SU-DHL-6 (cell line): ENCODE data around the gene PPP6R1.

ENCODE experiments used
- H2AFZ ChIP-seq: fragments of 200-600 bp; sonication (generic); 2 replicates; pipeline ENCODE4 v1.6.1; 2014; ENCODE audit warnings: low read depth, mild to moderate bottlenecking, moderate library complexity, mixed read lengths, antibody characterized with exemption, low read length; ENCODE audit not compliant: severe bottlenecking
- H3F3A ChIP-seq: fragments of 200-600 bp; shearing (Covaris generic); 2 replicates; pipeline ENCODE4 v1.6.0; 2016; ENCODE audit warnings: antibody characterized with exemption, mild to moderate bottlenecking; ENCODE audit not compliant: insufficient read depth
- H3K27ac ChIP-seq: fragments of 200-600 bp; sonication (generic); 2 replicates; pipeline ENCODE4 v1.5.1; 2016; ENCODE audit warnings: low read depth, mild to moderate bottlenecking, low read length, moderate library complexity, mixed read lengths
- H3K27me3 ChIP-seq: fragments of 200-600 bp; sonication (generic), shearing (Covaris generic); 2 replicates; pipeline ENCODE4 v1.6.0; 2014; ENCODE audit warnings: mild to moderate bottlenecking, low read length
- H3K36me3 ChIP-seq: fragments of 200-600 bp; sonication (generic); 2 replicates; pipeline ENCODE4 v1.6.1; 2014; ENCODE audit warnings: mild to moderate bottlenecking, low read length, mixed read lengths
- H3K4me2 ChIP-seq: fragments of 300-600, 200-600 bp; shearing (Covaris generic), sonication (generic); 2 replicates; pipeline ENCODE4 v1.6.0; 2014; ENCODE audit warnings: low read length, low read depth, mild to moderate bottlenecking; ENCODE audit not compliant: poor library complexity, severe bottlenecking
- H3K4me3 ChIP-seq: fragments of 200-600 bp; sonication (generic); 2 replicates; pipeline ENCODE4 v1.5.1; 2014; ENCODE audit warnings: antibody characterized with exemption, low read length, mild to moderate bottlenecking, mixed read lengths; ENCODE audit not compliant: insufficient read depth, poor library complexity, severe bottlenecking
- H3K79me2 ChIP-seq: fragments of 200-600 bp; sonication (generic); 2 replicates; pipeline ENCODE4 v1.6.1; 2014; ENCODE audit warnings: mild to moderate bottlenecking, low read length, moderate library complexity; ENCODE audit not compliant: insufficient read depth
- H3K9ac ChIP-seq: fragments of 200-600 bp; sonication (generic); 2 replicates; pipeline ENCODE4 v1.7.0; 2014; ENCODE audit warnings: mild to moderate bottlenecking, low read length
- H3K9me2 ChIP-seq: fragments of 200-600 bp; sonication (generic); replicated peaks from 2 replicates; pipeline ENCODE4 v1.6.1; 2014; ENCODE audit warnings: low read length; ENCODE audit not compliant: insufficient read depth
- H3K9me3 ChIP-seq: fragments of 200-600 bp; sonication (generic); 2 replicates; pipeline ENCODE4 v1.6.1; 2014; ENCODE audit warnings: low read length, mixed read lengths; ENCODE audit not compliant: insufficient read depth
- H4K20me1 ChIP-seq: fragments of 200-600 bp; sonication (generic); 2 replicates; pipeline ENCODE4 v1.6.1; 2014; ENCODE audit warnings: low read depth, mild to moderate bottlenecking, antibody characterized with exemption, low read length, moderate library complexity, mixed read lengths
- EZH2phosphoT487 ChIP-seq: fragments of 200-600 bp; sonication (generic), shearing (Covaris generic); conservative IDR thresholded peaks from 2 replicates; pipeline ENCODE4 v1.6.1; 2018; ENCODE audit warnings: mild to moderate bottlenecking, antibody characterized with exemption, low read length, moderate library complexity, mixed read lengths
- TF ChIP-seq, protein P1 (sequence below): fragments of 200-600 bp; sonication (generic); IDR thresholded peaks from one replicate; pipeline ENCODE4 v1.5.1; 2017; ENCODE audit warnings: antibody characterized with exemption, mild to moderate bottlenecking, low read length, moderate library complexity; ENCODE audit not compliant: insufficient read depth, poor library complexity, severe bottlenecking

The PPP6R1 gene

DNA sequence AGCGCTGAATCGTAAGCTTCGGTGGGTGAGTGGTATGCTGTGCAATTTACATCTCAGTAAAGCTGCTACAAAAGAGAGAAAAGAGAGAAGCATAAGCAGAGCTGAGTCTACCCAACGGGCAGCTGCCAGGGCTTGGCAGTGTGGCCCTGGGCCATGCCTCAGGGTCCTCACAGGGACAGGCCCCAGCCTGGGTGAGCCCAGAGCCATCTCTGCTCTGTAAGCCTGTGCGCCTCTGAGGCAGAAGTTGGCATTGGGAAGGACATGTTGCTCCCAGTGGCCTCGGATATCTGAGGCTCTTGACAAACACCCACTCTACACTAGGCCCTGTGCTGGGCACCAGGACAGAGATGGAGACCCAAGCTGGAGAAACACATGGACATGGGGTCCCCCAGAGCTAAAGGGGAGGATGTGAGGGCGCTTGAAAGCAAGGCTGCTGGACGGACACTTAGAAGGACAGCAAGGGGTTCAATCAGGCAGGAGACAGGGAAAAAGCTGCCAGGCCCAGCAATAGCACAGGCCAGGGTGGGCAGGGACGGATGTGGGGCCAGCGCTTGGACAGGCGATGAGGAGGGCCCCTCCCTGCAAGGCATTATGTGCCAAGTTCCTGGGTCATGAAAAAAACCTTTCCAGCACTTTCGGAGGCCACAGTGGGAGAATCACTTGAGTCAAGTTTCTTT, 14.7 kb downstream of the PPP6R1 start:
- Histone ChIP-seq H3K4me3 (no peak overlapping the region), H3K9me2 (no peaks in the 10 kb centered on the region), H3K27ac (no peak overlapping the region), H4K20me1 (peaks cover 8% of the 10 kb centered on the region; the same call in 1 of the 2 replicates), H3K79me2 (peaks cover 27% of the 10 kb centered on the region), H2AFZ (no peak overlapping the region), H3K27me3 (no peaks in the 10 kb centered on the region), H3K4me2 (no peak overlapping the region), H3K9ac (no peak overlapping the region), H3K36me3 (peaks cover 3% of the 10 kb centered on the region; the same call in 1 of the 2 replicates), H3K9me3 (no peaks in the 10 kb centered on the region), H3F3A (no peaks in the 10 kb centered on the region)
- TF ChIP-seq, protein P1, sequence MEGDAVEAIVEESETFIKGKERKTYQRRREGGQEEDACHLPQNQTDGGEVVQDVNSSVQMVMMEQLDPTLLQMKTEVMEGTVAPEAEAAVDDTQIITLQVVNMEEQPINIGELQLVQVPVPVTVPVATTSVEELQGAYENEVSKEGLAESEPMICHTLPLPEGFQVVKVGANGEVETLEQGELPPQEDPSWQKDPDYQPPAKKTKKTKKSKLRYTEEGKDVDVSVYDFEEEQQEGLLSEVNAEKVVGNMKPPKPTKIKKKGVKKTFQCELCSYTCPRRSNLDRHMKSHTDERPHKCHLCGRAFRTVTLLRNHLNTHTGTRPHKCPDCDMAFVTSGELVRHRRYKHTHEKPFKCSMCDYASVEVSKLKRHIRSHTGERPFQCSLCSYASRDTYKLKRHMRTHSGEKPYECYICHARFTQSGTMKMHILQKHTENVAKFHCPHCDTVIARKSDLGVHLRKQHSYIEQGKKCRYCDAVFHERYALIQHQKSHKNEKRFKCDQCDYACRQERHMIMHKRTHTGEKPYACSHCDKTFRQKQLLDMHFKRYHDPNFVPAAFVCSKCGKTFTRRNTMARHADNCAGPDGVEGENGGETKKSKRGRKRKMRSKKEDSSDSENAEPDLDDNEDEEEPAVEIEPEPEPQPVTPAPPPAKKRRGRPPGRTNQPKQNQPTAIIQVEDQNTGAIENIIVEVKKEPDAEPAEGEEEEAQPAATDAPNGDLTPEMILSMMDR: no peak
- TF ChIP-seq EZH2phosphoT487: no peak

DNA sequence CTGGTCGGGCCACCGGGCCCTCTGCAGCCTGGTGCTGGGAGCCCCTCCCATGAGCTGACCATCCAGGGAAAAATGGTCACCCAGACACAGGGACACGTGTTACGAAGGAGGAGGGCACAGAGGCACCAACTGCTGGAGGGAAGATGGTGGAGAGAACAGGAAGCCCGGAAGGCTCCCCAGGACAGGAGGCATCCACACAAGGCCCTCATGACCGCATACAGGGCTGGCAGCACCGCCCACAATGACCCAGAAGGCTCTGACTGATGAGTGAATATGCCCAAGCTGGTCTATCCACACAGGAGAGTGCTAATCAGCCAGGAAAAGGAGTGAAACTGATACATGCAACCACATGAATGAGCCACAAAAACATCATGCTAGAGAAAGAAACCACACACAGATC, 16.3 kb downstream of the PPP6R1 start:
- Histone ChIP-seq H4K20me1 (no peaks in the 10 kb centered on the region), H3K36me3 (peaks cover 3% of the 10 kb centered on the region; the same call in 1 of the 2 replicates)

DNA sequence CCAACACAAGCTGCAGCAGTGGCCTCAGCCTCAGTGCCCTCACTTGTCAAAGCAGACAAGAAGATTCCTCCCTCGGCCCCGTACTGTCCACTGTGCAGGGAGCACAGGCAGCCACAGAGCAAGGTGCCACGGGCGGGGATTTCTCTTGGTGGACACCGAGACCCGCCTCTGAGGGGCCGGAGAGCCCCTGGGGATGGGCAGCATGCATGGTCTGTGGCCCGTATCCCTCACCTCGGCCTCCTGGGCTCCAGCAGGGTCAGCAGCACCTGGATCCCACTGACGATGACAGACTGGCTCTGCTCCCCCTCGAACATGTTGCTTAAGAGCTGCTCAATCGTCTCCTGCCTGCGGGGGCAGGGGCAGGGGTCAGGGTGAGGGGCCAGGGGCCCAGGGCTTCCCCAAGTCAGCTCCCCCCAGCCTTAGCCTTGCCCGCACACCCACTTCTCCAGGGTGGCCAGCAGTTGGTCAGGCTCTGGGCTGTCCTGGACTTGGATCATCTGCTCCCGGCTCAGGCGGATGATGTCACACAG, 16.8 kb downstream of the PPP6R1 start:
- no peak overlapping the region for H3K4me2 ChIP-seq
- H3F3A ChIP-seq: no peaks in the 10 kb centered on the region
- H4K20me1 ChIP-seq: no peaks in the 10 kb centered on the region
- no peak overlapping the region for H3K27ac ChIP-seq
- H3K36me3 ChIP-seq: peaks cover 3% of the 10 kb centered on the region; the same call in 1 of the 2 replicates
- no peak overlapping the region for H3K4me3 ChIP-seq
- no peaks in the 10 kb centered on the region for H3K9me3 ChIP-seq
- H3K9ac ChIP-seq: no peak overlapping the region
- H3K9me2 ChIP-seq: no peaks in the 10 kb centered on the region
- TF ChIP-seq, protein P1: no peak
- TF ChIP-seq EZH2phosphoT487: no peak
- H3K27me3 ChIP-seq: no peaks in the 10 kb centered on the region
- H2AFZ ChIP-seq: no peak overlapping the region
- peaks cover 5% of the 10 kb centered on the region; the same call in 1 of the 2 replicates for H3K79me2 ChIP-seq

More for the DNA sequence above, 16.3 kb downstream of the PPP6R1 start:
- Histone ChIP-seq H2AFZ (no peak overlapping the region), H3K9me2 (no peaks in the 10 kb centered on the region), H3K27ac (no peak overlapping the region), H3K9me3 (no peaks in the 10 kb centered on the region), H3K4me3 (no peak overlapping the region), H3K27me3 (no peaks in the 10 kb centered on the region), H3F3A (no peaks in the 10 kb centered on the region), H3K79me2 (peaks cover 10% of the 10 kb centered on the region), H3K9ac (no peak overlapping the region), H3K4me2 (no peak overlapping the region)
- TF ChIP-seq, protein P1: no peak
- no peak for TF ChIP-seq EZH2phosphoT487
